ENCODE results near the gene CRTC3. TPM values are rescaled to one million over a fixed set of nuclear protein-coding genes. Genes with fewer than 3 reads are reported as not detected.

CRTC3 gene
- total and polyA plus RNA-seq, 2 of the 13 experiments (the other 11 are each of a cell fraction or from before 2014, with no cell fraction given): 8.4 to 11.8 TPM

DNA sequence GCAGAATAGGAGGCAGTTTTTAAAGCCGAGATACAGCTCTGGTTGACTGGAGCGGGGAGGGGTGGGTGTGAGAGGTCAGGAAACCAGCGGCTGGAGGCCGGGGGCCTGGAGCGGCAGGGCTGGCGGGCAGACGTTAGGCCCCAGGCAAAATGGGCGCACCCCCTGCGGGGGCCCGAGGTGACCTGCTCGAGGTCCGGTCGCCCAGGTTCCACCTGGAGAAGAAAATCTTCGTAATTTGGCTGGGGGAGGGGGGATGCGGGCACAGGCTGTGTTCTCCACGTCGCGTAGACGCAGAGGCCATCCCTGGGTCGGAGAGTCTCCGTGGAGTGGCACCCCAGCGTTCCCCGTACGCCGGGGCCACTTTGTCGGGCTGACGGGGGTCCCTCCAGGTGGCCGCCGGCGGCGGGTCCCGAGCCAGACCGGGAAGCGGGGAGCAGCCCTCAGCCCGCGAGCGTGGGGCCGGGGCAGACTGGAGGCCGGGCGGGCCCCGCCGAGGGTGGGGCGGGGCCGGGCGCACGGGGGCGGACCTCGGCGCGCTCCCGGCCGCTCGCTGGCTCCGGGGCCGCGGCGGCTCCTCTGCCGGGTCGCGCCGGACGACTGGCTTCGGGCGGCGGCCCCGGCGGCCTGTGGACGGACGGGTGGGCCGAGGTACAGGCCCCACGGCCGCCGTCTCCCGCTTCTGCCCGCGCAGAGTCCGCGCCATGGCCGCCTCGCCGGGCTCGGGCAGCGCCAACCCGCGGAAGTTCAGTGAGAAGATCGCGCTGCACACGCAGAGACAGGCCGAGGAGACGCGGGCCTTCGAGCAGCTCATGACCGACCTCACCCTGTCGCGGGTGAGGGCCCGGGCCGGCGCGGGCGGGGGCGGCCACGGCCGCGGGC lies at the start of gene CRTC3 (continued):
- TF ChIP-seq NR2C2 (CRISPR knock-in tag; IDR thresholded peaks at IDR 0.05; ENCODE audit: borderline replicate concordance): peak; percentile 26; the same call in 1 of the 2 replicates
- no peak for TF ChIP-seq RELA (CRISPR knock-in tag; IDR thresholded peaks at IDR 0.05)
- TF ChIP-seq, protein P1, sequence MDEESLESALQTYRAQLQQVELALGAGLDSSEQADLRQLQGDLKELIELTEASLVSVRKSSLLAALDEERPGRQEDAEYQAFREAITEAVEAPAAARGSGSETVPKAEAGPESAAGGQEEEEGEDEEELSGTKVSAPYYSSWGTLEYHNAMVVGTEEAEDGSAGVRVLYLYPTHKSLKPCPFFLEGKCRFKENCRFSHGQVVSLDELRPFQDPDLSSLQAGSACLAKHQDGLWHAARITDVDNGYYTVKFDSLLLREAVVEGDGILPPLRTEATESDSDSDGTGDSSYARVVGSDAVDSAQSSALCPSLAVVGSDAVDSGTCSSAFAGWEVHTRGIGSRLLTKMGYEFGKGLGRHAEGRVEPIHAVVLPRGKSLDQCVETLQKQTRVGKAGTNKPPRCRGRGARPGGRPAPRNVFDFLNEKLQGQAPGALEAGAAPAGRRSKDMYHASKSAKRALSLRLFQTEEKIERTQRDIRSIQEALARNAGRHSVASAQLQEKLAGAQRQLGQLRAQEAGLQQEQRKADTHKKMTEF (CRISPR knock-in tag; IDR thresholded peaks at IDR 0.05): peak; percentile 40; the same call in 1 of the 2 replicates
- 0 out of 2 replicates have a peak, but pooled peaks have one; percentile 67 for TF ChIP-seq ZBTB42 (CRISPR knock-in tag; IDR thresholded peaks at IDR 0.05)
- TF ChIP-seq HES4 (CRISPR knock-in tag; IDR thresholded peaks at IDR 0.05; ENCODE audit: borderline replicate concordance): 0 out of 2 replicates have a peak, but pooled peaks have one; percentile 14
- TF ChIP-seq, protein P2, sequence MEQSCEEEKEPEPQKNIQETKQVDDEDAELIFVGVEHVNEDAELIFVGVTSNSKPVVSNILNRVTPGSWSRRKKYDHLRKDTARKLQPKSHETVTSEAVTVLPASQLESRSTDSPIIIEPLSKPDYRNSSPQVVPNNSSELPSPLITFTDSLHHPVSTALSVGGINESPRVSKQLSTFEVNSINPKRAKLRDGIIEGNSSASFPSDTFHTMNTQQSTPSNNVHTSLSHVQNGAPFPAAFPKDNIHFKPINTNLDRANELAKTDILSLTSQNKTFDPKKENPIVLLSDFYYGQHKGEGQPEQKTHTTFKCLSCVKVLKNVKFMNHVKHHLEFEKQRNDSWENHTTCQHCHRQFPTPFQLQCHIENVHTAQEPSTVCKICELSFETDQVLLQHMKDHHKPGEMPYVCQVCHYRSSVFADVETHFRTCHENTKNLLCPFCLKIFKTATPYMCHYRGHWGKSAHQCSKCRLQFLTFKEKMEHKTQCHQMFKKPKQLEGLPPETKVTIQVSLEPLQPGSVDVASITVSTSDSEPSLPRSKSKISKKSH (CRISPR knock-in tag; IDR thresholded peaks at IDR 0.05; ENCODE audit: borderline replicate concordance): no peak
- TF ChIP-seq POGZ (CRISPR knock-in tag; IDR thresholded peaks at IDR 0.05): no peak
- TF ChIP-seq ZNF501 (CRISPR knock-in tag; IDR thresholded peaks at IDR 0.05): peak; percentile 35; the same call in 1 of the 2 replicates
- TF ChIP-seq ZNF441 (CRISPR knock-in tag; IDR thresholded peaks at IDR 0.05; ENCODE audit: borderline replicate concordance): 0 out of 2 replicates have a peak, but pooled peaks have one; percentile 20
- peak in 1 of 2 experiments; percentile 26; a peak in 1 of 4 replicates for TF ChIP-seq POLR2A (IDR thresholded peaks at IDR 0.05; ENCODE audit: insufficient read depth in 1 of 2, low read depth in 2 of 2, low read length in 2 of 2)
- no peak for TF ChIP-seq KAT7 (CRISPR knock-in tag; IDR thresholded peaks at IDR 0.05; ENCODE audit: borderline replicate concordance)
- no peak for TF ChIP-seq REPIN1 (CRISPR knock-in tag; IDR thresholded peaks at IDR 0.05; ENCODE audit: borderline replicate concordance, low read depth)
- 0 out of 2 replicates have a peak, but pooled peaks have one; percentile 6 for TF ChIP-seq KMT2B (CRISPR knock-in tag; IDR thresholded peaks at IDR 0.05)
- TF ChIP-seq, protein P3, sequence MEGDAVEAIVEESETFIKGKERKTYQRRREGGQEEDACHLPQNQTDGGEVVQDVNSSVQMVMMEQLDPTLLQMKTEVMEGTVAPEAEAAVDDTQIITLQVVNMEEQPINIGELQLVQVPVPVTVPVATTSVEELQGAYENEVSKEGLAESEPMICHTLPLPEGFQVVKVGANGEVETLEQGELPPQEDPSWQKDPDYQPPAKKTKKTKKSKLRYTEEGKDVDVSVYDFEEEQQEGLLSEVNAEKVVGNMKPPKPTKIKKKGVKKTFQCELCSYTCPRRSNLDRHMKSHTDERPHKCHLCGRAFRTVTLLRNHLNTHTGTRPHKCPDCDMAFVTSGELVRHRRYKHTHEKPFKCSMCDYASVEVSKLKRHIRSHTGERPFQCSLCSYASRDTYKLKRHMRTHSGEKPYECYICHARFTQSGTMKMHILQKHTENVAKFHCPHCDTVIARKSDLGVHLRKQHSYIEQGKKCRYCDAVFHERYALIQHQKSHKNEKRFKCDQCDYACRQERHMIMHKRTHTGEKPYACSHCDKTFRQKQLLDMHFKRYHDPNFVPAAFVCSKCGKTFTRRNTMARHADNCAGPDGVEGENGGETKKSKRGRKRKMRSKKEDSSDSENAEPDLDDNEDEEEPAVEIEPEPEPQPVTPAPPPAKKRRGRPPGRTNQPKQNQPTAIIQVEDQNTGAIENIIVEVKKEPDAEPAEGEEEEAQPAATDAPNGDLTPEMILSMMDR (CRISPR knock-in tag; IDR thresholded peaks at IDR 0.05): 0 out of 2 replicates have a peak, but pooled peaks have one; percentile 27
- TF ChIP-seq PHF8 (CRISPR knock-in tag; IDR thresholded peaks at IDR 0.05): peak; percentile 75
- no peak for TF ChIP-seq WIZ (CRISPR knock-in tag; IDR thresholded peaks at IDR 0.05)
